HepG2 (cell line): ENCODE measurements around the gene RIPOR3. TPM values are rescaled to one million over a fixed set of nuclear protein-coding genes. Genes with fewer than 3 reads are reported as not detected.
A peak's percentile ranks its signal among the peaks of the same experiment; 100 is the strongest.

Experiments used
- ARNT2 ChIP-seq: sonication (generic); formaldehyde crosslinking; IDR thresholded peaks from 2 replicates; pipeline ENCODE4 v1.8.0; 2022; ENCODE audit warnings: mild to moderate bottlenecking, low read depth, missing genetic modification reagents, moderate library complexity
- ATF2 ChIP-seq: sonication (generic); formaldehyde crosslinking; IDR thresholded peaks from 2 replicates; pipeline ENCODE4 v1.4.0; 2020; ENCODE audit warnings: missing genetic modification reagents
- GABPB1 ChIP-seq: IDR thresholded peaks from 2 replicates; pipeline ENCODE4 v1.6.1; 2016; ENCODE audit warnings: mild to moderate bottlenecking, missing genetic modification reagents, moderate library complexity, missing compliant biosample characterization
- HOXA5 ChIP-seq: sonication (generic); formaldehyde crosslinking; IDR thresholded peaks from 2 replicates; pipeline ENCODE4 v1.4.0; 2020; ENCODE audit warnings: missing genetic modification reagents
- ISL2 ChIP-seq: sonication (generic); formaldehyde crosslinking; IDR thresholded peaks from 2 replicates; pipeline ENCODE4 v1.5.0; 2020; ENCODE audit warnings: missing genetic modification reagents
- SALL1 ChIP-seq: sonication (generic); formaldehyde crosslinking; IDR thresholded peaks from 2 replicates; pipeline ENCODE4 v1.8.0; 2022; ENCODE audit warnings: mild to moderate bottlenecking, missing genetic modification reagents
- SMYD3 ChIP-seq: sonication (generic); formaldehyde crosslinking; IDR thresholded peaks from 2 replicates; pipeline ENCODE4 v1.8.1; 2023; ENCODE audit warnings: mild to moderate bottlenecking, missing genetic modification reagents
- YEATS4 ChIP-seq: sonication (generic); formaldehyde crosslinking; IDR thresholded peaks from 2 replicates; pipeline ENCODE4 v1.4.0; 2020; ENCODE audit warnings: missing genetic modification reagents, borderline replicate concordance
- ZBTB14 ChIP-seq: sonication (generic); formaldehyde crosslinking; IDR thresholded peaks from 2 replicates; pipeline ENCODE4 v1.4.0; 2020; ENCODE audit warnings: missing genetic modification reagents
- ZNF230 ChIP-seq: sonication (generic); formaldehyde crosslinking; IDR thresholded peaks from 2 replicates; pipeline ENCODE4 v1.4.0; 2020; ENCODE audit warnings: mild to moderate bottlenecking, missing genetic modification reagents
- ZNF263 ChIP-seq: sonication (generic); formaldehyde crosslinking; IDR thresholded peaks from 2 replicates; pipeline ENCODE4 v1.4.0; 2020; ENCODE audit warnings: missing genetic modification reagents
- ZNF292 ChIP-seq: sonication (generic); formaldehyde crosslinking; IDR thresholded peaks from 2 replicates; pipeline ENCODE4 v1.8.1; 2022; ENCODE audit warnings: mild to moderate bottlenecking, low read depth, missing genetic modification reagents, borderline replicate concordance
- ZNF367 ChIP-seq: sonication (generic); formaldehyde crosslinking; IDR thresholded peaks from 2 replicates; pipeline ENCODE4 v1.4.0; 2020; ENCODE audit warnings: missing genetic modification reagents, borderline replicate concordance
- ZNF460 ChIP-seq: sonication (generic); formaldehyde crosslinking; IDR thresholded peaks from 2 replicates; pipeline ENCODE4 v1.5.1; 2020; ENCODE audit warnings: missing genetic modification reagents, mild to moderate bottlenecking, borderline replicate concordance
- polyA plus RNA-seq, 8 experiments: library from polyadenylated mRNA; depleted of rRNA in 3 of 8; stranded (reverse) in 7 of 8; unstranded in 1 of 8; fragments of >200 nt; fragmentation: Illumina TruSeq in 4 of 8; extraction: Trizol in 4 of 8; gene quantifications; 2 replicates each; pipeline versions ENCODE4 v1.2.1 to v1.2.3, GENCODE V29; 2011 to 2016; ENCODE audit warnings: low read depth in 4 of 8, missing spikeins in 1 of 8, mixed read lengths in 1 of 8; ENCODE audit not compliant: insufficient read depth in 1 of 8
- total RNA-seq, 5 experiments: library from RNA; depleted of rRNA; stranded (reverse); fragments of >200 nt; fragmentation: Illumina TruSeq; extraction: Trizol; gene quantifications; 2 replicates each; pipeline ENCODE4 v1.2.3, GENCODE V29; 2016; ENCODE audit warnings: low read depth in 1 of 5
- TF ChIP-seq, protein P1 (sequence below): sonication (generic); formaldehyde crosslinking; IDR thresholded peaks from 2 replicates; pipeline ENCODE4 v1.5.0; 2020; ENCODE audit warnings: missing genetic modification reagents
- TF ChIP-seq, protein P2 (sequence below): sonication (generic); formaldehyde crosslinking; IDR thresholded peaks from 2 replicates; pipeline ENCODE4 v1.8.0; 2023; ENCODE audit warnings: mild to moderate bottlenecking, missing genetic modification reagents
- TF ChIP-seq, protein P3 (sequence below): sonication (generic); formaldehyde crosslinking; IDR thresholded peaks from 2 replicates; pipeline ENCODE4 v1.8.1; 2023; ENCODE audit warnings: mild to moderate bottlenecking, missing genetic modification reagents
- TF ChIP-seq, protein P4 (sequence below): IDR thresholded peaks from 2 replicates; pipeline ENCODE4 v1.6.1; 2016; ENCODE audit warnings: low read depth, borderline replicate concordance
- TF ChIP-seq, protein P5 (sequence below): sonication (generic); formaldehyde crosslinking; IDR thresholded peaks from 2 replicates; pipeline ENCODE4 v1.4.0; 2020; ENCODE audit warnings: missing genetic modification reagents

Gene RIPOR3
- total and polyA plus RNA-seq, 2 of the 13 experiments (the other 11 are each of a cell fraction or from before 2014, with no cell fraction given), result 0.18 TPM; not detected in 1

DNA sequence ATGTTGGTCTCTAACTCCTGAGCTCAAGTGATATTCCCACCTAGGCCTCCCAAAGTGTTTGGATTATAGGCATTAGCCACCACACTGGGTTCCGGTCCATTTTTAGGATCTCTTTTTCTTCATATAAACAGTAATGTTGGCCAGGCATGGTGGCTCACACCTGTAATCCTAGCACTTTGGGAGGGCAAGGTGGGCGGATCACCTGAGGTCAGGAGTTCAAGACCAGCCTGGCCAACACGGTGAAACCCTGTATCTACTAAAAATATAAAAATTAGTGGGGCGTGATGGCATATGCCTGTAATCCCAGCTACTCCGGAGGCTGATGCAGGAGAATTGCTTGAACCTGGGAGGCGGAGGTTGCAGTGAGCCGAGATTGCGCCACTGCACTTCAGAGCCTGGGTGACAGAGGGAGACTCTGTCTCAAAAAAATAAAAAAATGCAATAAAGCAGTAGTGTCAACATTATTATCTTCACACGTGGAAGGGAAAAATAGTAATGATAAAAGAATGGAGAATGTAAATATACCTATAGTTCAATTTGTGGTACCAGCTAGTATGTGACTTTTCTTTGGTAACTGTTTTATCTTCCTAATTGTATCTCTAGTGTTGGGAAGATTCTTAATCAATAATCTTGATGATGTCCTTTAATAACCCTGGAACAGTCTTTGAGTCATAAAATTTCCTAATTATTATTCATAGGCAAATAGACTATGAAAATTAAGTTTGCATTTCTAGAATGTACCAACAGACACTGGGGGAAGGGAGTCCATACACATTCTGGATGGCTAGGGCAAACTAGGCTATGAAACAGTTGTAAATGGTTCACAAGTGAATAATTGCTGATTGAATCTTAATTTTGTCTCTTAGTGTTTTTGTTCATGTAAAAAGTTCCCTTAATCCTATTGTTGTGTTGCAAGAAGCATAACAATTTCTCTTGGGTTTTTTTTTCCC is 43.7 kb upstream of the RIPOR3 start (continued):
- TF ChIP-seq ZNF230 (CRISPR knock-in tag) (no peak), GABPB1 (CRISPR knock-in tag) (0 out of 2 replicates have a peak, but pooled peaks have one; percentile 18), ZNF460 (CRISPR knock-in tag) (peak; percentile 77), ZNF367 (CRISPR knock-in tag) (no peak), ARNT2 (no peak), SALL1 (peak; percentile 52; the same call in 1 of the 2 replicates), HOXA5 (no peak), ISL2 (CRISPR knock-in tag) (peak; percentile 65), ATF2 (CRISPR knock-in tag) (no peak), ZNF292 (CRISPR knock-in tag) (0 out of 2 replicates have a peak, but pooled peaks have one; percentile 23), YEATS4 (CRISPR knock-in tag) (peak; percentile 30; the same call in 1 of the 2 replicates), SMYD3 (CRISPR knock-in tag) (no peak), ZBTB14 (CRISPR knock-in tag) (0 out of 2 replicates have a peak, but pooled peaks have one; percentile 34), ZNF263 (CRISPR knock-in tag) (no peak)
- TF ChIP-seq, protein P1, sequence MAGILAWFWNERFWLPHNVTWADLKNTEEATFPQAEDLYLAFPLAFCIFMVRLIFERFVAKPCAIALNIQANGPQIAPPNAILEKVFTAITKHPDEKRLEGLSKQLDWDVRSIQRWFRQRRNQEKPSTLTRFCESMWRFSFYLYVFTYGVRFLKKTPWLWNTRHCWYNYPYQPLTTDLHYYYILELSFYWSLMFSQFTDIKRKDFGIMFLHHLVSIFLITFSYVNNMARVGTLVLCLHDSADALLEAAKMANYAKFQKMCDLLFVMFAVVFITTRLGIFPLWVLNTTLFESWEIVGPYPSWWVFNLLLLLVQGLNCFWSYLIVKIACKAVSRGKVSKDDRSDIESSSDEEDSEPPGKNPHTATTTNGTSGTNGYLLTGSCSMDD, result no peak
- TF ChIP-seq, protein P2, sequence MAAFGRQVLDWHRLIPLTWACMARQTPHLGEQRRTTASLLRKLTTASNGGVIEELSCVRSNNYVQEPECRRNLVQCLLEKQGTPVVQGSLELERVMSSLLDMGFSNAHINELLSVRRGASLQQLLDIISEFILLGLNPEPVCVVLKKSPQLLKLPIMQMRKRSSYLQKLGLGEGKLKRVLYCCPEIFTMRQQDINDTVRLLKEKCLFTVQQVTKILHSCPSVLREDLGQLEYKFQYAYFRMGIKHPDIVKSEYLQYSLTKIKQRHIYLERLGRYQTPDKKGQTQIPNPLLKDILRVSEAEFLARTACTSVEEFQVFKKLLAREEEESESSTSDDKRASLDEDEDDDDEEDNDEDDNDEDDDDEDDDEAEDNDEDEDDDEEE (CRISPR knock-in tag), result no peak
- TF ChIP-seq, protein P3, sequence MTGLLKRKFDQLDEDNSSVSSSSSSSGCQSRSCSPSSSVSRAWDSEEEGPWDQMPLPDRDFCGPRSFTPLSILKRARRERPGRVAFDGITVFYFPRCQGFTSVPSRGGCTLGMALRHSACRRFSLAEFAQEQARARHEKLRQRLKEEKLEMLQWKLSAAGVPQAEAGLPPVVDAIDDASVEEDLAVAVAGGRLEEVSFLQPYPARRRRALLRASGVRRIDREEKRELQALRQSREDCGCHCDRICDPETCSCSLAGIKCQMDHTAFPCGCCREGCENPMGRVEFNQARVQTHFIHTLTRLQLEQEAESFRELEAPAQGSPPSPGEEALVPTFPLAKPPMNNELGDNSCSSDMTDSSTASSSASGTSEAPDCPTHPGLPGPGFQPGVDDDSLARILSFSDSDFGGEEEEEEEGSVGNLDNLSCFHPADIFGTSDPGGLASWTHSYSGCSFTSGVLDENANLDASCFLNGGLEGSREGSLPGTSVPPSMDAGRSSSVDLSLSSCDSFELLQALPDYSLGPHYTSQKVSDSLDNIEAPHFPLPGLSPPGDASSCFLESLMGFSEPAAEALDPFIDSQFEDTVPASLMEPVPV (CRISPR knock-in tag), result no peak
- TF ChIP-seq, protein P4, sequence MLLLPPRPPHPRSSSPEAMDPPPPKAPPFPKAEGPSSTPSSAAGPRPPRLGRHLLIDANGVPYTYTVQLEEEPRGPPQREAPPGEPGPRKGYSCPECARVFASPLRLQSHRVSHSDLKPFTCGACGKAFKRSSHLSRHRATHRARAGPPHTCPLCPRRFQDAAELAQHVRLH (CRISPR knock-in tag), result peak; percentile 19; the same call in 1 of the 2 replicates
- TF ChIP-seq, protein P5, sequence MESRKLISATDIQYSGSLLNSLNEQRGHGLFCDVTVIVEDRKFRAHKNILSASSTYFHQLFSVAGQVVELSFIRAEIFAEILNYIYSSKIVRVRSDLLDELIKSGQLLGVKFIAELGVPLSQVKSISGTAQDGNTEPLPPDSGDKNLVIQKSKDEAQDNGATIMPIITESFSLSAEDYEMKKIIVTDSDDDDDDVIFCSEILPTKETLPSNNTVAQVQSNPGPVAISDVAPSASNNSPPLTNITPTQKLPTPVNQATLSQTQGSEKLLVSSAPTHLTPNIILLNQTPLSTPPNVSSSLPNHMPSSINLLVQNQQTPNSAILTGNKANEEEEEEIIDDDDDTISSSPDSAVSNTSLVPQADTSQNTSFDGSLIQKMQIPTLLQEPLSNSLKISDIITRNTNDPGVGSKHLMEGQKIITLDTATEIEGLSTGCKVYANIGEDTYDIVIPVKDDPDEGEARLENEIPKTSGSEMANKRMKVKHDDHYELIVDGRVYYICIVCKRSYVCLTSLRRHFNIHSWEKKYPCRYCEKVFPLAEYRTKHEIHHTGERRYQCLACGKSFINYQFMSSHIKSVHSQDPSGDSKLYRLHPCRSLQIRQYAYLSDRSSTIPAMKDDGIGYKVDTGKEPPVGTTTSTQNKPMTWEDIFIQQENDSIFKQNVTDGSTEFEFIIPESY (CRISPR knock-in tag), result peak; percentile 73
